ENCODE results near the gene CA7.

CA7 gene

GRCh38 chr16:66899310-66899944 is 55.2 kb downstream of the CA7 start:
- no peak for DNase-seq

GRCh38 chr16:66899945-66900710 is 55.9 kb downstream of the CA7 start:
- no peak for DNase-seq

- no peak for DNase-seq
Observed at GRCh38 chr16:66900721-66901441, 56.7 kb downstream of the CA7 start.

- no peak for DNase-seq
Observed at GRCh38 chr16:66901626-66902025, 57.4 kb downstream of the CA7 start.

- DNase-seq, result no peak
Observed at GRCh38 chr16:66902648-66903543, 58.7 kb downstream of the CA7 start.
